SU-DHL-6 (cell line): ENCODE measurements around the gene MAN2B1.

ENCODE experiments used
- H2AFZ ChIP-seq: fragments of 200-600 bp; sonication (generic); 2 replicates; pipeline ENCODE4 v1.6.1; 2014; ENCODE audit warnings: low read depth, mild to moderate bottlenecking, moderate library complexity, mixed read lengths, antibody characterized with exemption, low read length; ENCODE audit not compliant: severe bottlenecking
- H3F3A ChIP-seq: fragments of 200-600 bp; shearing (Covaris generic); 2 replicates; pipeline ENCODE4 v1.6.0; 2016; ENCODE audit warnings: antibody characterized with exemption, mild to moderate bottlenecking; ENCODE audit not compliant: insufficient read depth
- H3K27ac ChIP-seq: fragments of 200-600 bp; sonication (generic); 2 replicates; pipeline ENCODE4 v1.5.1; 2016; ENCODE audit warnings: low read depth, mild to moderate bottlenecking, low read length, moderate library complexity, mixed read lengths
- H3K27me3 ChIP-seq: fragments of 200-600 bp; sonication (generic), shearing (Covaris generic); 2 replicates; pipeline ENCODE4 v1.6.0; 2014; ENCODE audit warnings: mild to moderate bottlenecking, low read length
- H3K36me3 ChIP-seq: fragments of 200-600 bp; sonication (generic); 2 replicates; pipeline ENCODE4 v1.6.1; 2014; ENCODE audit warnings: mild to moderate bottlenecking, low read length, mixed read lengths
- H3K4me2 ChIP-seq: fragments of 300-600, 200-600 bp; shearing (Covaris generic), sonication (generic); 2 replicates; pipeline ENCODE4 v1.6.0; 2014; ENCODE audit warnings: low read length, low read depth, mild to moderate bottlenecking; ENCODE audit not compliant: poor library complexity, severe bottlenecking
- H3K4me3 ChIP-seq: fragments of 200-600 bp; sonication (generic); 2 replicates; pipeline ENCODE4 v1.5.1; 2014; ENCODE audit warnings: antibody characterized with exemption, low read length, mild to moderate bottlenecking, mixed read lengths; ENCODE audit not compliant: insufficient read depth, poor library complexity, severe bottlenecking
- H3K79me2 ChIP-seq: fragments of 200-600 bp; sonication (generic); 2 replicates; pipeline ENCODE4 v1.6.1; 2014; ENCODE audit warnings: mild to moderate bottlenecking, low read length, moderate library complexity; ENCODE audit not compliant: insufficient read depth
- H3K9ac ChIP-seq: fragments of 200-600 bp; sonication (generic); 2 replicates; pipeline ENCODE4 v1.7.0; 2014; ENCODE audit warnings: mild to moderate bottlenecking, low read length
- H3K9me2 ChIP-seq: fragments of 200-600 bp; sonication (generic); replicated peaks from 2 replicates; pipeline ENCODE4 v1.6.1; 2014; ENCODE audit warnings: low read length; ENCODE audit not compliant: insufficient read depth
- H3K9me3 ChIP-seq: fragments of 200-600 bp; sonication (generic); 2 replicates; pipeline ENCODE4 v1.6.1; 2014; ENCODE audit warnings: low read length, mixed read lengths; ENCODE audit not compliant: insufficient read depth
- H4K20me1 ChIP-seq: fragments of 200-600 bp; sonication (generic); 2 replicates; pipeline ENCODE4 v1.6.1; 2014; ENCODE audit warnings: low read depth, mild to moderate bottlenecking, antibody characterized with exemption, low read length, moderate library complexity, mixed read lengths
- EZH2phosphoT487 ChIP-seq: fragments of 200-600 bp; sonication (generic), shearing (Covaris generic); conservative IDR thresholded peaks from 2 replicates; pipeline ENCODE4 v1.6.1; 2018; ENCODE audit warnings: mild to moderate bottlenecking, antibody characterized with exemption, low read length, moderate library complexity, mixed read lengths
- TF ChIP-seq, protein P1 (sequence below): fragments of 200-600 bp; sonication (generic); IDR thresholded peaks from one replicate; pipeline ENCODE4 v1.5.1; 2017; ENCODE audit warnings: antibody characterized with exemption, mild to moderate bottlenecking, low read length, moderate library complexity; ENCODE audit not compliant: insufficient read depth, poor library complexity, severe bottlenecking

The MAN2B1 gene

DNA sequence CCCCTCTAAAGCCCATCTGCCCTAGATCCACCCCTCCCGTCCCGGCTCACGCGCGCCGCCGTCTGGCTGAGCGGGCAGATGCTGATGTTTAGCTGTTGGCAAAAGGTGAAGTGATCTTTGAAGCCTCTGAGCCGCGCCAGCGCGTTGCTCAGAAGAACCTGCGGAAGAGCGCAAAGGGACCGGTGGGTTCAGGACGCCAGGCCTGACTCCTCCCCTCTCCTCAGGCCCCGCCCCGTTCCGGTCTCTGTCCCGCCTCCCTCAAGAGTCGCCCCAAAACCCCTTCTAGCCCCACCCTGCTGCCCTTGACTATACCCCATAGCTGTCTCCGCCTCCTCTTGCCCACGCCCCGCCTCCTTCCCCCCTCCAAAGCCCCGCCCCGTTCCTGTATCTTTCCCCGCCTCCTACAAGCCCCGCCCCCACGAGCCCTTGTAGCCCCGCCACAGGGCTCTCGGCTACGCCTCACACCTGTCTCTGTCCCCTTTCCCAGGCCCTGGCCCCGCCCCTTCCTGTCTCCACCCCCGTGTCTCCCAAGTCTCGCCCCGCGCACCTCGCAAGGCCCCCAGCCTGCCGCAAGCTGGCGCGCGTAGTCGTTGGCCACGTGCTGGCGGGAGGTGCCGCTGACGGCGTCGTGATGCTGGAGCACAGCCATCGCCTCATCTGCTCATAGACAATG, 9.5 kb downstream of the MAN2B1 start:
- Histone ChIP-seq H3K9ac (no peak overlapping the region), H4K20me1 (no peaks in the 10 kb centered on the region), H3K36me3 (0 out of 2 replicates have a peak, but pooled peaks cover 10% of the 10 kb centered on the region), H3K9me3 (no peaks in the 10 kb centered on the region), H3F3A (no peaks in the 10 kb centered on the region), H3K27ac (no peak overlapping the region), H3K9me2 (no peaks in the 10 kb centered on the region), H3K79me2 (no peaks in the 10 kb centered on the region), H3K27me3 (no peaks in the 10 kb centered on the region), H2AFZ (no peak overlapping the region), H3K4me2 (no peak overlapping the region), H3K4me3 (no peak overlapping the region)
- TF ChIP-seq EZH2phosphoT487, result no peak
- TF ChIP-seq, protein P1, sequence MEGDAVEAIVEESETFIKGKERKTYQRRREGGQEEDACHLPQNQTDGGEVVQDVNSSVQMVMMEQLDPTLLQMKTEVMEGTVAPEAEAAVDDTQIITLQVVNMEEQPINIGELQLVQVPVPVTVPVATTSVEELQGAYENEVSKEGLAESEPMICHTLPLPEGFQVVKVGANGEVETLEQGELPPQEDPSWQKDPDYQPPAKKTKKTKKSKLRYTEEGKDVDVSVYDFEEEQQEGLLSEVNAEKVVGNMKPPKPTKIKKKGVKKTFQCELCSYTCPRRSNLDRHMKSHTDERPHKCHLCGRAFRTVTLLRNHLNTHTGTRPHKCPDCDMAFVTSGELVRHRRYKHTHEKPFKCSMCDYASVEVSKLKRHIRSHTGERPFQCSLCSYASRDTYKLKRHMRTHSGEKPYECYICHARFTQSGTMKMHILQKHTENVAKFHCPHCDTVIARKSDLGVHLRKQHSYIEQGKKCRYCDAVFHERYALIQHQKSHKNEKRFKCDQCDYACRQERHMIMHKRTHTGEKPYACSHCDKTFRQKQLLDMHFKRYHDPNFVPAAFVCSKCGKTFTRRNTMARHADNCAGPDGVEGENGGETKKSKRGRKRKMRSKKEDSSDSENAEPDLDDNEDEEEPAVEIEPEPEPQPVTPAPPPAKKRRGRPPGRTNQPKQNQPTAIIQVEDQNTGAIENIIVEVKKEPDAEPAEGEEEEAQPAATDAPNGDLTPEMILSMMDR, result no peak

DNA sequence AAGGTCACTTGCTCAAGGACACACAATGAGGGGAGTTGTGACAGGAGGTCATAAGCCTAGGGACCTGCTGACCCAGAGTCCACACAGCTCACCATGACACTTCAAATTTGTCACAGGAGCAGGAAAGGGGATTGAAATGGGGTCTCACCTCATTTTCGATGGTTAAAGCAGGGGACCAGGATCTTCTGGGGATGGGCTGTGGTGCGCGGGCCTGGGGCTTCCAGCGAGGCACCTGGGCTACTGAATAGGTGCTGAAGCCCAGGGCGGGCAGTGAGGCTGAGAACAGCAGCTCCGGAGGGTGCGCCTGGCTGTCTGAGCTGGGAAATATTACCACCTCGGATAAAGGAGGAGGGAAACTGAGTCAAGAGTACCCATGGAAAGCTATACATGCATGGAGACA, 11.0 kb downstream of the MAN2B1 start:
- Histone ChIP-seq H3K27me3 (no peaks in the 10 kb centered on the region), H3K9me2 (no peaks in the 10 kb centered on the region), H3K36me3 (0 out of 2 replicates have a peak, but pooled peaks cover 10% of the 10 kb centered on the region)

DNA sequence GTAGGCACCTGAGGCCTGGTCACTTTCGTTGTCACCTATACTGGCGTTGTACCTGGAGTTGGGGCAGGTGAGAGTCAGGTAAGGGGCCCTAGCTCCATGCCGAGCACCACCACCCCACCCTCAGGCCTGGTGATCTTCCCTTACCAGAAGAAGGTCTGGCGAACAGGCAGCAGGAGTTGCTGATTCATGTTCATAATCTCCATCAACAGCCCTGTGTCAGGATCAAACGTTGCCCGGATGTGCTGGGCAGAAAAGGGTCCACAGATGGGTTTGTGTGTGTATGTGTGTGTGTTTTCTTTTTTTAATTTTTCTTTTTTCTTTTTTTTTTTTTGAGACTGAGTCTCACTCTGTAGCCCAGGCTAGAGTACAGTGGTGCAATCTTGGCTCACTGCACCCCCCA, 14.3 kb downstream of the MAN2B1 start:
- TF ChIP-seq EZH2phosphoT487, result no peak
- TF ChIP-seq, protein P1, result no peak
- Histone ChIP-seq H3K36me3 (0 out of 2 replicates have a peak, but pooled peaks cover under 1% of the 10 kb centered on the region), H2AFZ (no peak overlapping the region)

More for the DNA sequence above, 11.0 kb downstream of the MAN2B1 start:
- Histone ChIP-seq H3K9ac (no peak overlapping the region), H2AFZ (no peak overlapping the region), H3K4me2 (no peak overlapping the region), H4K20me1 (no peaks in the 10 kb centered on the region), H3K9me3 (no peaks in the 10 kb centered on the region), H3K4me3 (no peak overlapping the region), H3K27ac (no peak overlapping the region), H3F3A (no peaks in the 10 kb centered on the region), H3K79me2 (no peaks in the 10 kb centered on the region)
- TF ChIP-seq, protein P1, result no peak
- no peak for TF ChIP-seq EZH2phosphoT487

More for the DNA sequence above, 14.3 kb downstream of the MAN2B1 start:
- Histone ChIP-seq H3K27me3 (no peaks in the 10 kb centered on the region), H4K20me1 (no peaks in the 10 kb centered on the region), H3K4me2 (no peak overlapping the region), H3K9me2 (no peaks in the 10 kb centered on the region), H3K9me3 (no peaks in the 10 kb centered on the region), H3F3A (no peaks in the 10 kb centered on the region), H3K27ac (no peak overlapping the region), H3K9ac (no peak overlapping the region), H3K79me2 (no peaks in the 10 kb centered on the region), H3K4me3 (no peak overlapping the region)
